Upper lobe of left lung (tissue), 4 donors: ENCODE data around the gene GAPDH.

Experiments used
- CTCF ChIP-seq, 6 experiments: fragments of 450-650 bp in 4 of 6; fragments of 200-600 bp in 2 of 6; sonication (generic) in 2 of 6; IDR thresholded peaks; one replicate each; pipeline ENCODE4 v1.5.1; 2016 to 2019; ENCODE audit warnings: antibody characterized with exemption in 6 of 6
- POLR2A ChIP-seq, 4 donors: fragments of 450-650 bp; IDR thresholded peaks; one replicate each; pipeline ENCODE4 v1.5.1; 2016 to 2017; ENCODE audit warnings: antibody characterized with exemption in 4 of 4, mild to moderate bottlenecking in 2 of 4
- POLR2AphosphoS5 ChIP-seq, 2 donors: sonication (generic); formaldehyde crosslinking; IDR thresholded peaks; one replicate each; pipeline ENCODE4 v1.5.1; 2017; ENCODE audit warnings: antibody characterized with exemption in 2 of 2

DNA sequence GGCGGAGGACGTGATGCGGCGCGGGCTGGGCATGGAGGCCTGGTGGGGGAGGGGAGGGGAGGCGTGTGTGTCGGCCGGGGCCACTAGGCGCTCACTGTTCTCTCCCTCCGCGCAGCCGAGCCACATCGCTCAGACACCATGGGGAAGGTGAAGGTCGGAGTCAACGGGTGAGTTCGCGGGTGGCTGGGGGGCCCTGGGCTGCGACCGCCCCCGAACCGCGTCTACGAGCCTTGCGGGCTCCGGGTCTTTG is 303 bp downstream of the GAPDH start:
- TF ChIP-seq CTCF (IDR thresholded peaks at IDR 0.05) = peak in 1 of 6 experiments; percentile 1
- TF ChIP-seq POLR2A (IDR thresholded peaks at IDR 0.05) = no peak
- no peak for TF ChIP-seq POLR2AphosphoS5 (IDR thresholded peaks at IDR 0.05)
